Inflammatory macrophage treated with lipopolysaccharide for 4 hours (primary cell): ENCODE data around the gene LIMK1.
A peak's percentile ranks its signal among the peaks of the same experiment; 100 is the strongest.
"Not testable (repeated sequence)": the region's sequence is repeated elsewhere in the genome, so short reads cannot be mapped to it uniquely, and the experiment has no call there.

Experiments
- DNase-seq: peaks from one replicate; pipeline ENCODE4 v3.0.0-alpha.2; 2020

LIMK1 gene

DNA sequence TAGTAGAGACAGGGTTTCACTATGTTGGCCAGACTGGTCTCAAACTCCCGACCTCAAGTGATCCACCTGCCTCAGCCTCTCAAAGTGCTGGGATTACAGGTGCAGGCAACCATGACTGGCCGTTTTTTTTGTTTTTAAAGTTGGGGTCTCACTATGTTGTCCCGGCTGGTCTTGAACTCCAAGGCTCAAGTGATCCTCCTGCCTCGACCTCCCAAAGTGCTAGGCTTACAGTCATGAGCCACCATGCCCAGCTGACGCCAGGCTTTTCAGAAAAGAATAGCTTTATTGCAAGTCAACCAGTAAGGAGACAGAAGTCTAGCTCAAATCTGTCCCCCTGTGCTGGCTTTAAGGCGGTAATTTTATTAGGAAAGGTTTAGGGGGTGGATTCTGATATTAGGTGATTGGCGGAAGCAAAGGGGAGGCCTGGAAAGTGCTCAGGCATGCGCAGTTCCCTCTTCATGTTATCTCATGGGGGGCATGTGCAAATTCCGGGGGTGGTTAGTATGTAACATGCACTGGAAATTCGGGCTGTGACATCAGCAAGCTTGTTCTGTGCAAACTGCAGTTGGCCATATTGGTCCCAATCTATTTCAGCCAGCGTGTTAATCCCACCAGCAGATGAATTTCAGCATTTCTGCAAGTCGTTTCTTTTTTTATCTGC lies 42.7 kb downstream of the LIMK1 start:
- no peak for DNase-seq

DNA sequence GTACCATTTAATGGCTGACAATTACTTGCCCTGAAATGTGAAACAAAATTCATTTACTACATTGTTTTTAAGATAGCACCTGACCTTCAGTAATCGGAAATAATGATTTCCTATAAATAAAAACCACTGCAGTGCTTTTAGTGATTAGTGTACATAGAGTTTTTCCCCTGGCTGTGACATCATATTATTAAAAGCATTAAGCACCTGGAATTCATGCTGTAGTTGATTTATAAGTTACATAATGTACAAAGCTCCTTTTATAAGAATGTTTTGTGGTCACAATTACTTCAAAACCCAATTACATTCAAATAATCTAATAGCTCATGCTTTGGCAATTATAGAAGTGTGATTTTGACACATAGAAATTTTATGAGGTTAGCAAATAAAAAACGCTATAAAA lies 46.3 kb downstream of the LIMK1 start:
- no peak for DNase-seq

DNA sequence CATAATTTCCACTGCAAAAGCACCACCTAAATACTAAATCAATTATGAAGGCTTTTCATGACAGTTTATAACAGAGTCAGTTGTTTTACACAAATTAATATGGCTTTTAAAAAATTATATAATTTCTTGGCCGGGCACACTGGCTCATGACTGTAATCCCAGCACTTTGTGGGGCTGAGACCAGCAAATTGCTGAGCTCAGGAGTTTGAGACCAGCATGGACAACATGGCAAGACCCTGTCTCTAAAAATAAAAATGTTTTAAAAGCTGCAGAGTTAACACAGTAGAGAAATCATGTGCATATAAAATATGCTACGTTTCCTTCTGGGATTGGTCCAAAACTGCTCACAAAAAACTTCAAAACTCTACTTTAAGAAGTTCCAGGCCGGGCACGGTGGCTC lies 46.9 kb downstream of the LIMK1 start:
- DNase-seq: no peak

DNA sequence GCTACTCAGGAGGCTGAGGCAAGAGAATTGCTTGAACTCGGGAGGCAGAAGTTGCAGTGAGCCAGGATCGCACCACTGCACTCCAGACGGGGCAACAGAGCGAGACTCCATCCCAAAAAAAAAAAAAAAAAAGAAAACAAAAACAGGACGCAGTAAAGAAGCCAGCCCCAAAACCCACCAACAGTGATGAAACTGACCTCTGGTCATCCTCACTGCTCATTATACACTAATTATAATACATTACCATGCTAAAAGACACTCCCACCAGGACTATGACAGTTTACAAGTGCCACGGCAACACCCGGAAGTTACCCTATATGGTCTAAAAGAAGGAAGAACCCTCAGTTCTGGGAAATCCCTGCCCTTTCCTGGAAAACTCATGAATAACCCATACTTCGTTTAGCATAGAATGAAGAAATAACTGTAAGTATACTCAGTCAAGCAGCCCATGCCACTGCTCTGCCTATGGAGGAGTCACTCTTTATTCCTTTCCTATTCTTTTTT lies 50.6 kb downstream of the LIMK1 start:
- DNase-seq: peak; percentile 98

DNA sequence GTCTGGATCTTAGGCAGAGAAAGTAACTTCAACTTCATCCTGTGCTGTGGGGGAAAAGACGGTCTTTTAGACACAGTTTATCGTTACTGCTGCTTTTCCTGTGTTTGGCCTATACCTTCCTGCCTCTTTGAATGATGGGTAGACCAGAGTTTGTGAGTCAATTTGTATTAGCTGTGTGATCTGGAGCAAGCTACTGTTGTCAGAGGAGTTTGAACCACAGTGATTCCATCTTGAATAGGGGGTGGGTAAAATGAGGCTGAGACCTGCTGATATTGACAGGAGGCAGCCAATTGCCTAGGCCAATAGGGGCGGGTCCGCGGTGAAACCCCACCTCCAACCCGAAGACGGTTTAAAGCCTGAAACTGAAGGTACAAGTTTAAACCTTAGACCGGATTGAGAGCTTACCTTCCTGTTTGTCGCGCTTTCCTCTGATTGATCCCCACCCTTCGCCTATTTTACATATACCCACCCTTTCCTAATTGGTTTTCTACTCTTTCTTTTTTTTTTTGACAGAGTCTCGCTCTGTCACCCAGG lies 54.8 kb downstream of the LIMK1 start:
- no peak for DNase-seq

DNA sequence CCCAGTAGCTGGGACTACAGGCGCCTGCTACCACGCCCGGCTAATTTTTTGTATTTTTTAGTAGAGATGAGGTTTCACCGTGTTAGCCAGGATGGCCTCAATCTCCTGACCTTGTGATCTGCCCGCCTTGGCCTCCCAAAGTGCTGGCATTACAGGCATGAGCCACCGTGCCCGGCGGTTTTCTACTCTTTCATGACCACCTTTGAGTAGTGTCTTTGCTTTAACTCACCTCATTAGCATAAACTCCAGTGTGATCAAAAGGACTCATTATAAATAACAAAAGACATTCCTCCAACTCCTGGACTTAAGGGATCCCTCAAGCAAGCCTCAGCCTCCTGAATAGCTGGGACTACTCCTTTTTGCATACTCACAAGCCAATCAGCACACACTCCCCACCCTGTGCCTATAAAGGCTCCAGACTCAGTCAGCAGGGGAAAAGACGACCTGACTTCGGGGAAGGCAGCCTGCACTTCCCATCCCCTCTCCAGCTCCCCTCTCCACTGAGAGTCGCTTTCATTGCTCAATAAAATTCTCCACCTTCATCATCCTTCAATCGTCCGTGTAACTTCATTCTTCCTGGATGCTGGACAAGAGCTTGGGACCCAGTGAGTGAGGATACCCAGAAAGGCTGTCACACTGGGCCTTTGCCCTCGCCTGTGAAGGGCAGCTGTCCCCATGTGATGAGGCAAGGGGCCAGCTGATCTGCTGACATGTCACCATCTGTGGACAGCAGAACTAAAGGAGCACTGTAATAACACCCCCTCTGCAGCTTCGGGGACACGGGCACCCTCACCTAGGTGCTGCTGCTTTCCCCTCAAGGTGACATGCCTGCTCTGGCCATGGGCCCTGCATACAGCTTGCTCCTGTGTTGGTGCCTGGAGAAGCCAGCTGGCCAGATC lies 55.6 kb downstream of the LIMK1 start:
- DNase-seq: no peak

DNA sequence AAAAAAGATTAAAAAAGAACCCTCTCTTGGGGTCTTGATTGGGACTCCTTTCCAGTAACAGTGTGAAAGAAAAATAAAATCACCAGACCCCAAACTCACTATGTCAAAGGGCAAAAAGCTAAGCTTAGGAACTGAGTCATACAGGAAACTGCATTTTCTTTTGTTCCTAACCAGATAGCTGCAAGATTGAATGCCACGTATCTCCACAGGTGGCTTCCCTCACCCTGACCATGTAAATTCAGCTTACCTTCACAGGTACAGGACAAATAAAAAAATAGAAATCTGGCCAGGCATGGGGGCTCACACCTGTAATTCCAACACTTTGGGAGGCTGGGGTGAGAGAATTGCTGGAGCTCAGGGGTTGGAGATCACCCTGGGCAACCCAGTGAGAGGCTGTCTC lies 58.1 kb downstream of the LIMK1 start:
- no peak for DNase-seq

DNA sequence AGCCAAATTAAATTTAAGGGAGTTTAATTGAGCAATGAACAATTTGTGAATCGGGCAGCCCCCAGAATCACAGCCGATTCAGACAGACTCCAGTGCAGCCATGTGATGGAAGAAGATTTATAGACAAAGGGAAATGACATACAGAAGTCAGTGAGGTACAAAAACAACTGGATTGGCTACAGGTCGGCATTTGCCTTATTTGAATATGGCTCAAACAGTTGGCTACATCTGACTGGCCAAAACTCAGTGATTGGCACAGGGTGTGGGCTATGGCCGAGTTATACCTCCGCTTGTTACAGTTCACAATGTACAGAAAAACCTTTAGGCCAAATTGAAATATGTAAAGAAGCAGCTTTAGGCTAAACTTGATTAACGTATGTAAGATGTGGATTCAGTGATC lies 59.8 kb downstream of the LIMK1 start:
- no peak for DNase-seq

DNA sequence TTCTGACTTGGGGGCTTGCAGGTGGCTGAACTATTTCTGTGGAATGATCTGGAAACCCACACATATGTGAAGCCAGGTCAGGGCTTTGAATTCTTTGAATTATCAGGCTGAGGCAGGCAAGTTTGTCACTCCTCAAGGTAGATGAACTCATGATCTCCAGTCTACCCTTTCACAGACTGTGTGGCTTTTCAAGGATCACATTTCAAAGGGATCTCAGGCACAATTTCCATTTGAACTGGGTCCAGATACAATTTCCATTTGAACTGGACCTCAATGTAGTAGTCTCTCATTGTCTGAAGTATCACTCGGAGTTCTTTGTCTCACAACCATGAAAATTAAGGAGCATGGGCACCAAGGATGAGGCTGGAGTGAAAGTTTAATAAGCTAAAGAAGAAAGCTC lies 64.9 kb downstream of the LIMK1 start:
- DNase-seq: no peak

DNA sequence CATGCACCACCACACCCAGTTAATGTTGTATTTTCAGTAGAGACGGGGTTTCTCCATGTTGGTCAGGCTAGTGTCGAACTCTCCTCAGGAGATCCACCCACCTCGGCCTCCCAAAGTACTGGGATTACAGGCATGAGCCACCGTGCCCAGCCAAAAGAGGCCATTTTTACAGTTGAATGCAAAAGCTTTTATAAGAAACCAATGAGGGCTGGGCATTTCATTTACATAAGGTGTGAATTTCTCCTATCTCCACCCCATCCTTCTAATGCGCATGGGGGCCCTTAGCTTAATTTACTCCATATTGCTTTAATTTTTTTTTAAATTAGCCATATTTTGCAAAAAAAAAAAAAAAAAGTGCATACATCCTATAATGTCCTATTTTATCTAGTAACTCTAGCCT lies 65.5 kb downstream of the LIMK1 start:
- DNase-seq: no peak

DNA sequence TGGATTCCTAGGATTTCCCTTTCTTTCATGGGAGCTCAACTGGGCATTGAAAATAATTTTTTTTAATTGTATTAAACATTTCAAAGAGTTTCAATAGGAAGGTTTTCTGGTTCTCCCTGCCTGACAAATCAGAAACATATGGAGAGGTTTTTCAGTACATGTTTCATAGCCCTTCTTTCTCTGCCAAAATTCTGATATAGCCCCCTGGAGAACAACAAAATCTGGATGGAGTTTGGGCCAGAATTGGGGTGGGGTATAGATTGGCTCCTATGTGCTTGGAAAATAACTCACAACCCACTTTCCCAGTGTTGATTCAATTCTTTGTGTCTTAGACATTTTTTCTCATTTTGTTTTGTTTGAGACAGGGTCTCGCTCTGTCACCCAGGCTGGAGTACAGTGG lies 66.0 kb downstream of the LIMK1 start:
- no peak for DNase-seq

DNA sequence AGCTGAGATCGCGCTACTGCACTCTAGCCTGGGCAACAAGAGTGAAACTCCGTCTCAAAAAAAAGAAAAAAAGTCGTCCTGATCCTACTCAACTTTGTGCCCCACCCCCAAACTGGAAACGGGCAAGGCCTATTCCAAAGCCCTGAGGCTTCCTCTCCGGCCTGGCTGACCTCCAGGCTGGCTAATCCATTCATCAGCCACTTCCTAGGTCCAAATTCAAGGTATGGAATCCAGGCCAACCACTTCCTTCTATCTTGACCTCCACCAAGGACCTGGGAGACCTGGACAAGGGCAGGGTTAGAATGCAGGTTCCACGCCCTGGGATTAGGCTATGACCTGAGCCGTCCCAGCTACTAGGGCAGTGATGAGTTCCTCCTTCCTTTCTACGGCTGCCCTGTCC lies 70.1 kb downstream of the LIMK1 start:
- DNase-seq: no peak

DNA sequence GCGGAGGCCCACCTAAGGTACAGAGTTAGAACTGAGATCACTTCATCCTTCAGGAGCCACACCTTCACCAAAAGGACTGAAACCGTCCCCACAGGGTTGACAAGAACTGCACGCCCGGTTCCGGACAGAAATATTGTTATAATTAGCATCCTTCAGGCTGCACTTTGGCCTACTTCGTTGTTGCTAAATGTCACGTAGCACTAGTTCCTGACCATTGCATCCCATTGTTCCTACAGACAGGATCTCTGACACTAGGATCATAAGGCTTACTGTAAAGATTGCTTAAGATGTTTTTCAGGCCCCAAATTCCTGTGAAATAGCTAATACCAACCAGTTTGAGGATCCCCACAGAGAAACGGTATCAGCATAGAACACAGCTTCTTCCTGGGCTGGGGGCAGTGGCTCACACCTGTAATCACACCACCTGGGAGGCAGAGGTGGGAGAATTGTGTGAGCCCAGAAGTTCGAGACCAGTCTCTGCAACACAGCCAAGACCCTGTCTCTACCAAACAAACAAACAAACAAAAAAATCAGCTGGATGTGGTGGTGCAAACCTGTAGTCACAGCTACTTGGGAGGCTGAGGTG lies 72.3 kb downstream of the LIMK1 start:
- DNase-seq: no peak

DNA sequence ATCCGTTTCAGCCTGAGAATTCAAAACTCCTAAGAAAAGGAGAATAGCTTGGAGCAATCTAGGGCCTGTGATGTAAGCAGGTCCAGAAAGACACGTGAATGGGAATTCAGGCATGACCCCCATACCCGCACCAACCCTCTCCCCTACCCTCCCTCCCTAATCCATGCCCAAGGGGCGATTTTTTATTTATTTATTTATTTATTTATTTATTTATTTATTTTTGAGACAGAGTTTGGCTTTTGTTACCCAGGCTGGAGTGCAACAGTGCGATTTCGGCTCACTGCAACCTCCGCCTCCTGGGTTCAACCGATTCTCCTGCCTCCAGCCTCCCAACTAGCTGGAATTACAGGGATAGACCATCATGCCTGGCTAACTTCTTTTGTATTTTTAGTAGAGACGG lies 74.0 kb downstream of the LIMK1 start:
- DNase-seq: no peak

DNA sequence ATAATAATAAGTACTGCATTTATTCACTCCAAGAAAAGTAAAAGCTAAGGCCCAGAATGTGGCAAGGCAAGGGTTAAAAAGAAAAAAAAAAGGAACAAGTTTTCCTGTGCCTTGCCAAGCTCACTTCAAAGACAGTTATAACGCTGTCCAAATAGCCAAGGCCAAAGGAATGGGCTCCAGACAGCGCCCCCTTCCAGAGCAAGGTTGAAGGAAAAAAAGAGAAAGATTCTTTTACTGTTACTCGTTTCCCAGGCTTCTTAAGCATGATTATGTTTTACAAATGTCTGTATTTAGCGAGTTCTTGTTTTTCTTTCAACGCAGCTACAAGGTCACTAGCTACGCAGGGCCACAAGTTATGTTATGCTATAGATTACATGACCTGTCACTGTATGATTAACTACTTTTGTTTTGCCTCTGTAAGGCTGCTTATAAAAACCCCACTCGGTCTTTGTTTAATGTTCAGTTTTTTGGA lies 81.4 kb downstream of the LIMK1 start:
- peak; percentile 26 for DNase-seq

DNA sequence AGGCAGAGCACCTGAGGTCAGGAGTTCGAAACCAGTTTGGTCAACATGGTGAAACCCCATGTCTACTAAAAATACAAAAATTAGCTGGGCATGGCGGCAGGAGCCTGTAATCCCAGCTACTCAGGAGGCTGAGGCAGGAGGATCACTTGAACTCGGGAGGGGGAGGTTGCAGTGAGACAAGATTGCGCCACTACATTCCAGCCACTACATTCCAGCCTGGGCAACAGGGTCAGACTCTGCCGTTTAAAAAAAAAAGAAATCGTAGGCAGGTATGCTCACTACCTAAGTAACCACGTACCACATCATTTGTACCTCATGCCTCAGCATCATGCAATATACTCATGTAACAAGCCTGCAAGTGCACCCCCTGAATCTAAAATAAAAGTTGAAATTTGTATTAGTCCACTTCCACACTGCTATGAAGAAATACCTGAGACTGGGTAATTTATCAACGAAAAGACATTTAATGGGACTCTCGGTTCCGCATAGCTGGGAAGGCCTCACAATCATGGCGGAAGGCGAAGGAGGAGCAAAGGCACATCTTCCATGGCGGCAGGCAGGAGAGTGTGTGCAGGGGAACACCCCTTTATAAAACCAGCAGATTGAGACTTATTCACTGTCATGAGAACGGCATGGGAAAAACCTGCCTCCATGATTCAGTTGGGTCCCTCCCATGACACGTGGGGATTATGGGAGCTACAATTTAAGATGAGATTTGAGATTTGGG lies 82.4 kb downstream of the LIMK1 start:
- DNase-seq: no peak

DNA sequence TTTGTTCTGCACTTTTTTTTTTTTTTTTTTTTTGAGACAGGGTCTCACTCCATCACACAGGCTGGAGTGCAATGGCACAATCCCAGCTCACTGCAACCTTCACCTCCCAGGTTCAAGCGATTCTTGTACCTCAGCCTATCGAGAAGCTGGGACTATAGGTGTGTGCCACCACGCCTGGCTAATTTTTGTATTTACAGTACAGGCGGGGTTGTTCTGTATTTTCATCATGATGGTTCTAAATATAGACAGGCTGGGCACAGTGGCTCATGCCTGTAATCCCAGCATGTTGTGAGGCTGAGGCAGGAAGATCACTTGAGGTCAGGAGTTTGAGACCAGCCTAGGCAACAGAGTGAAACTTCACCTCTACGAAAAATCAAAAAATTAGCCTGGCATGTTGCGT lies 83.7 kb downstream of the LIMK1 start:
- not testable (repeated sequence) for DNase-seq
